ENCODE data around the gene NPM3. TPM values are rescaled to one million over a fixed set of nuclear protein-coding genes. Genes with fewer than 3 reads are reported as not detected.
"Not testable (repeated sequence)": the region's sequence is repeated elsewhere in the genome, so short reads cannot be mapped to it uniquely, and the experiment has no call there.

The NPM3 gene
- total RNA-seq, 2 donors from 2014 or later, result 13.1 to 13.8 TPM

DNA sequence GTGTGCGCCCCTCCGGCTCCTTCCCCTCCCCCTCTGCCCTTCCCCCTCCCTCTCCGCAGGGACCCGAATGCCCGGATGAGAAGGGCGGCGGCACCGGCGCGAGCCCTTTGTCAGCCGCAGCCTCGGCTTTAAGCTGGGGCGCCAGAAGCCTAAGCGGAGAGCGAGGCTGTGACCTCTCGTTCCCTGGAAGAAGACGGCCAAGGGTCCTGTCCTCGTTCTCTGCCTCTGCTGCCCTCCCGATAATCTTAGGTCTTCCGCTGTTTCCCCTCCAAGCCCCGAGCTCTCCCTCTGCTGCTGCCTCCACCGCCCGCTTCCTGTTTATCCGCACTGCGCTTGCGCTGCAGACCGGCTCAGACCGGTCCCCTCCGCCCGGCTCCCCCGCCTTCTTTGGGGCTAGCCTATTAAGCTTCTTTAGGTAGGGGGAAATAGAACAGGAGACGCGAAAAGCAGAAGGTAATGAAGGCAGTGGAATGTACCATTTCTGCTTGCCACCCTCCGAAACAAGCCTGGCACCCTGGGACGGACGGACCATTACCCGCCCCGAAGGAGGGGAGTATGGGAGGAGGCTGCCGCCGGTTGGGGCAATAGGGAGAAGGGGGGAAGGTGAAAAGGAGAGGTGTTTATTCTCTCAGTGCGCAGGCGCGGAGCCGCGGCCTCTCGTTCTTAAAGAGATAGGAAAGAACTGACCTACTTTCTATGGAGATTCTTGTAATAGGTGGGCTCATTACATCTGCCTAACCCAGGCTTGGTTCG is 35.0 kb upstream of the NPM3 start, which contains the start of gene OGA:
TSS of gene OGA (minus strand) at position 326 of the 753 bp plus-strand sequence. CDS start 422 bp downstream, outside the sequence.
- peak; percentile 93 to 98 (median 94) for DNase-seq
- no peaks in the 10 kb centered on the region for H3K9me3 ChIP-seq (ENCODE audit: control insufficient read depth, low read length, poor library complexity, severe bottlenecking)
- Mint-ChIP-seq H3K27me3 (no peaks in the 10 kb centered on the region), H3K27ac (peak within 1 kb of the TSS; percentile 89), H3K4me1 (peaks cover 49% of the 10 kb centered on the region), H3K36me3 (ENCODE audit: low read depth) (peaks cover 8% of the 10 kb centered on the region), H3K4me3 (peak within 1 kb of the TSS; percentile 94)
- ATAC-seq, result peak; percentile 92

DNA sequence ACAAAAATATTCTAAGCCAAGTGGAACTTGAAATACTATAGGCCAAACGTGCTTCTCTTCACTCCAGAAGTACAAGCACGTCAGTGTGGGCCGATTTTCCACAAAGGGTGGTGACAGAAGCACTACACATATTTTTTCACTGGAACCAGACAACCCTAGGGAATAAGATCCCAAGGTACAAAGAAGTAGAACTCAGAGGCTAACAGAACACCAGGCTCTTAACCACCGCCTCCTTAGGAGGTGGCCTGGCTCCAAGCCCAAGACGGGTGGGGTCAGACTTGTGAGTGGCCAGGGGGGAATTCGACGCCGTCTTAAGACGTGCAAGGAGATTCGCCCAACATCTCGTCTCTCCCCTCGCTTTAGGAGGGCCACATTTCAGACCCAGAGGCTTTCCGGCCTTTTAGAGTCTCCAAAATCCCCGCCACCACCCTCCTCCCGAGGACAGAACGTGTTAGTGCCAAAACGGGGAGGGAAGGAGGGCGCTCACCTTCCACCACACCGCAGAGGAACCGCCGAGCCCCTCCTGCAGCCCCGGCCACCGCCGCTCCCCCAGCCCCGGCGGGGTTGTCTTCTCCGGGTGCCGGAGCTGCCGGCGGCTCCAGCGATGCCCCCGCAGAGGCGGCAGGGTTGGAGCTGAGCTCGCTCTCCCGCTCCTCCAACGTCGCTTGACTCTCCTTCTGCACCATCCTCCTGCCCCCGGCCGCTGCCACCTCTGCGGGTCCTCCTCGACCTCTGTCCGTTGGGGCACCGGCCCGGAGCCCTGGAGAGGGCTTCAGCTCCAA is 34.3 kb upstream of the NPM3 start:
- H3K36me3 Mint-ChIP-seq (ENCODE audit: low read depth), result peaks cover 8% of the 10 kb centered on the region
- ATAC-seq (peak; percentile 1), DNase-seq (peak in 2 of 3 donors; percentile 19 to 27)
- H3K4me3 Mint-ChIP-seq, result peak overlapping the region; percentile 94
- H3K4me1 Mint-ChIP-seq, result peaks cover 50% of the 10 kb centered on the region
- H3K9me3 ChIP-seq (ENCODE audit: control insufficient read depth, low read length, poor library complexity, severe bottlenecking), result no peaks in the 10 kb centered on the region
- H3K27ac Mint-ChIP-seq, result peak overlapping the region; percentile 89
- no peaks in the 10 kb centered on the region for H3K27me3 Mint-ChIP-seq

DNA sequence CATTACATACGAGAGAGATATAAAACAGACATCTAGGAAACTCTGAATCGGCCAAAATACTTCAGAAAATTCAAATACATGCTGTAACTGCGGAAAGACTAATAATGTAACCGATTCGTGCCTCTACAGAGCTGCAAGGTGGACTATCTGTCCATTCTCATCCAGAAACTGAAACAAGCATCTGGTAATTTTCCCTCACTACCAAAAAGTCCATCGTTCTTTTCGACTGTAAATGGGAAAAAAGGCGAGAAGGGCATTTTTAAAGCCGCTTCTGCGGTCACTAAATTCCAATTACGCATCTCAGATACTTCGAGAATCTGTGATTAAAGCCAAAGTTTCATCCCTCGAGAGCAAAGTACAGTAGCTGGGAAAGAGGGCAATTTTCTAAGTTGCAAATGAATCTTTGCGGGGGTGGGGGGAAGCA is 33.7 kb upstream of the NPM3 start:
- no peaks in the 10 kb centered on the region for H3K9me3 ChIP-seq (ENCODE audit: control insufficient read depth, low read length, poor library complexity, severe bottlenecking)
- peaks cover 7% of the 10 kb centered on the region for H3K36me3 Mint-ChIP-seq (ENCODE audit: low read depth)
- DNase-seq (no peak), ATAC-seq (no peak)
- peak overlapping the region; percentile 89 for H3K27ac Mint-ChIP-seq
- H3K4me3 Mint-ChIP-seq, result peak overlapping the region; percentile 94
- peaks cover 44% of the 10 kb centered on the region for H3K4me1 Mint-ChIP-seq
- H3K27me3 Mint-ChIP-seq, result no peaks in the 10 kb centered on the region

DNA sequence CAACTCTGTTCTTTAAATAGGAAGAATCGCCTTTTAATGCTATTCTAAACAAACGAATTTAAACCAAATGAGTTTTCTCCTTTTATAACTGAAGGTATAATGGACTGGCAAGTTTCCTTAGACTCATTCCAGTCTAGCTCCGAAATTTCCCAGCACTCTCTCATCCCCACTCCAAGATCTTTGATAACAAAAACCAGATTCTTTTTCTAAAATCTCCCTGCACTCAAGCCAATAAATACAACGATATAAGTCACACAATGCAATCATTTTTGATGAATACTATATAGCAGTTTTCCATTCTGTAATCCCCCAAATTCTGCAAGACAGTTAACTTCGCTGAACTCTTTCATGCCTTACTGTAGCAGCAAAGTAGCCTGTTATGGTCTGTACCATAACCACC is 33.1 kb upstream of the NPM3 start:
- DNase-seq, result no peak
- Mint-ChIP-seq H3K4me3 (peak overlapping the region; percentile 94), H3K36me3 (ENCODE audit: low read depth) (peaks cover 4% of the 10 kb centered on the region), H3K27ac (peak overlapping the region; percentile 89), H3K27me3 (no peaks in the 10 kb centered on the region), H3K4me1 (peaks cover 39% of the 10 kb centered on the region)
- no peaks in the 10 kb centered on the region for H3K9me3 ChIP-seq (ENCODE audit: control insufficient read depth, low read length, poor library complexity, severe bottlenecking)
- no peak for ATAC-seq

DNA sequence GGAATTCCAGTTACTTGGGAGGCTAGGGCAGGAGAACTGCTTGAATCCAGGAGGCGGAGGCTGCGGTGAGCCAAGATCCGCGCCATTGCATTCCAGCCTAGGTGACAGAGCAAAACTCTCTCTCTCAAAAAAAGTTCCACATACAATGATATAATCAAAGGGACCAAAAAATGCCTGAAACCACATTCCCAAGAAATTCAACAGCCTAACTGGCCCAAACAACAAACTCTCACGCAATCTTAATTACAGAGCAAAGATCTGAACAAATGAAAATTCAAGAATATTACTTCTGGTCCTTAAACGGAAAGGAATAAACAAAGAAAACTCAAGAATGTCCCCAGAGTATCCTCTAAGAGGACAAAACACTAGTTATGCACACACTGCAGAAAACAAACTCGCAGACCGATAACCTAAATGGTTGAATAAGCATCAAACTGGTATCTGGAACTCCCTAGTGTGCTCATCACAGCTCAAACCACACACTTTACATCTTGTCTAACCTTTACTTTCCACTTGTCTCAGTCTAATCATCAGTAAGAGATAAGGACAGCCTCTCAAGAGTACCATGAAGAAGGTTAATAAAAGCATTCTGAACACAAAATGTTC is 31.3 kb upstream of the NPM3 start:
- peaks cover 2% of the 10 kb centered on the region for H3K36me3 Mint-ChIP-seq (ENCODE audit: low read depth)
- peak overlapping the region; percentile 94 for H3K4me3 Mint-ChIP-seq
- H3K27ac Mint-ChIP-seq, result peak overlapping the region; percentile 89
- ATAC-seq (no peak), DNase-seq (no peak)
- no peaks in the 10 kb centered on the region for H3K9me3 ChIP-seq (ENCODE audit: control insufficient read depth, low read length, poor library complexity, severe bottlenecking)
- H3K27me3 Mint-ChIP-seq, result no peaks in the 10 kb centered on the region
- H3K4me1 Mint-ChIP-seq, result peaks cover 40% of the 10 kb centered on the region

DNA sequence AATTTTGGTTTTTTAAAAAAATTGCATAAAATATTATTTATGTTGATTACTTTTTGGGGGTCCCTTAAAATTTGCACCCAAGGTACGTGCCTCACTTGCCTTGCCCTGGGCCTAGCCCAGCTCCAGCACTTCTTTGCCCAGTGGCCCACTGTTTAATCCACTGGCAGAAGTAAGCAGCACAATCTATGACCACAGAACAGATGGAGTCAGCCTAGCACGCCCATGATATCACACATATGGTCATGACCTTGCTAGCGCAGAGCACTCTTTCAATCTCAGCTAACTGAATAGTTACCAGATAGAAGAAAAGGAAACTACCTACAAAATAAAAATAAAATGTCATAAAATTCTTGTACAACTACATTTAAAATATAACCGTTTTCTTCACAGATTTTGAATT is 29.4 kb upstream of the NPM3 start:
- H3K27me3 Mint-ChIP-seq, result no peaks in the 10 kb centered on the region
- ATAC-seq (no peak), DNase-seq (no peak)
- H3K36me3 Mint-ChIP-seq (ENCODE audit: low read depth), result no peaks in the 10 kb centered on the region
- H3K4me1 Mint-ChIP-seq, result peaks cover 30% of the 10 kb centered on the region
- no peak overlapping the region for H3K4me3 Mint-ChIP-seq
- no peak overlapping the region for H3K27ac Mint-ChIP-seq
- H3K9me3 ChIP-seq (ENCODE audit: control insufficient read depth, low read length, poor library complexity, severe bottlenecking), result no peaks in the 10 kb centered on the region

DNA sequence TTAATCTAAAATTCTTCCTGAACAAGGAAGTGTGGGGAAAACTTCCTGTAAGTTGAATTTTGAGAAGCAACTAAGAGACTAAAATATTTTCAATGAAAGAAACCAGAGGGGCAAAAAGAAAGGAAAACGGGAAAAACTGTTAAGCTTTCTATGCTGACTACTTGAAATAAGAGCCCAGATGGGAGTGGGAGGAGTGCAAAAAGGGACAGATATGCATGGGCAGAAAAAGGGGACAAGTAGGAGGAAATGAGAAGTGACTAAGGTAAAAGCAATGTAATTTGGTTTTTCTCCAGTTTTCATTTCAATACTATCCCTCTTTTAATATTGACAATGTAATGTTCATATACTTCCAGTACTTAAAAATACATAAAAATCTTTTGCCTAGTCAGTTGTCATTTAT is 23.9 kb upstream of the NPM3 start:
- no peaks in the 10 kb centered on the region for H3K9me3 ChIP-seq (ENCODE audit: control insufficient read depth, low read length, poor library complexity, severe bottlenecking)
- Mint-ChIP-seq H3K4me1 (peaks cover 14% of the 10 kb centered on the region), H3K27me3 (no peaks in the 10 kb centered on the region), H3K4me3 (no peak overlapping the region), H3K36me3 (ENCODE audit: low read depth) (peaks cover 3% of the 10 kb centered on the region), H3K27ac (peak overlapping the region; percentile 2)
- ATAC-seq (no peak), DNase-seq (no peak)

DNA sequence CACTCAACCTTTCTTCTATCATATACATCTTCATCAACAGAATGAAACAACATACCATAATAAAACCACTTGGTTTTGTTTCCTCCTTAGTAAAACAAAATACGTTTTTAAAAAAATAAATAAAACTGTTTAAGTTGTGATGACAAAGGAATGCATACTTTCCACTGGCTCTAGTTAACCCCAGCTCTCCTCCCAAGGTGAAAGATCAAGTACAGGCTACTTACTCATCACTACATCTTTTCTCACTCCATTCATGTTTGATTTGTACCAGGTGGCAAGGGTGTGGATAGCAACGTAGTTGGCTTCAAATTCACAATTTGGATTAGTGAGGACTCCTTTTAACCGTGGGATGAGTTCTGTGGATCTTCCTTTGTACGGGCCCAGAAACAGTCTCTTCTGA is 20.3 kb upstream of the NPM3 start:
- DNase-seq (no peak), ATAC-seq (no peak)
- H3K27me3 Mint-ChIP-seq, result no peaks in the 10 kb centered on the region
- peaks cover 8% of the 10 kb centered on the region for H3K36me3 Mint-ChIP-seq (ENCODE audit: low read depth)
- H3K4me3 Mint-ChIP-seq, result no peak overlapping the region
- peaks cover 26% of the 10 kb centered on the region for H3K4me1 Mint-ChIP-seq
- no peak overlapping the region for H3K27ac Mint-ChIP-seq
- H3K9me3 ChIP-seq (ENCODE audit: control insufficient read depth, low read length, poor library complexity, severe bottlenecking), result no peaks in the 10 kb centered on the region

DNA sequence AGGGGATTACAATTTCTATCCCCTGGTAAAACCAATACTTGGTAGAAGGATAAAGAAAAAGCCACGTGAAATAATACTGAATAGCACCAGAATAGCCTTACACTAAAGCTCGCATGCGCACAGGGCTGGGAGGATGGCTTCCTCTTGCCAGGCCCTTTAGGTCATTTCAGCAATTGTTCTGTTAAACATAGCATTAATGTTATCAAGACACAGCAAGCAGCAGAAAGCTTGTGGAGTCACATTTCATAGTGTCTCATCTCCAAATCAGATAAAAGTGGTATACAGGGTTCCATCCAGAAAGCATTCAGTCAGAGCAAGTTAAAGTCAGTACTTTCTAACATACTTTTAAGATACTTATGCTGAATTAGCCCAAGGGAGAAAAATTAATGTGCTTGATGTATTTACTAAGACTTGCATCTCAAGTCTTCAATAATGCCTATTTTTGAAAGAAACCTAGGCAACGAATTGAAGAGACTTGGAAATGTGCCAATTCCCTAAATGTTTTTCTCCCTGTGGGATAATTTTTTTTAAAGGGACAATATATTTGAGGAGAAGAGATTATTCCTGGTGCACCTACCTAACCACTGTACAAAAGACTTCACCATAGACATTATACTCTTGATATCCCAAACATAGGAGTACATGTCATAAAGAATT is 14.3 kb upstream of the NPM3 start:
- Mint-ChIP-seq H3K4me1 (peaks cover 23% of the 10 kb centered on the region), H3K27me3 (no peaks in the 10 kb centered on the region), H3K27ac (no peak overlapping the region), H3K4me3 (no peak overlapping the region), H3K36me3 (ENCODE audit: low read depth) (peaks cover 8% of the 10 kb centered on the region)
- DNase-seq (no peak), ATAC-seq (no peak)
- no peaks in the 10 kb centered on the region for H3K9me3 ChIP-seq (ENCODE audit: control insufficient read depth, low read length, poor library complexity, severe bottlenecking)

DNA sequence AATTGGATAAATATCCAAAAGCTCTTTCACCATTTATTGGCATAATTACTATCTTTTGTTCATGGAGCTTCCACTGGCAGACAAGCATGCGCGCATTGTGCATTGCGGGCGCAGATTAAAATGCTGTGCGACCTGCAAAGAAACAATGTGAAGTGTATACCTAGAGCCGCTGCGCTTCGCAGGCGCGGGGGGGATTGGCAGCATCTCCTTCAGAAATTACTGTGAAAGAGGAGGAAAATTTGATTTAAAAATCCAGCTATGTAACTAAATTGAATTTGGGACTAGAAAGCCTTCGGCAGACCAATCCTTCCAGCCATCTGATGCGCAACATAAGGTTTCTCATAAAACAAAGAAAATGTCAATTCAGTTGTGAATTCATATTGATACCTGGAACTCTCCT is 10.3 kb upstream of the NPM3 start:
- H3K4me1 Mint-ChIP-seq, result peaks cover 5% of the 10 kb centered on the region
- no peak overlapping the region for H3K27ac Mint-ChIP-seq
- H3K36me3 Mint-ChIP-seq (ENCODE audit: low read depth), result peaks cover 2% of the 10 kb centered on the region

DNA sequence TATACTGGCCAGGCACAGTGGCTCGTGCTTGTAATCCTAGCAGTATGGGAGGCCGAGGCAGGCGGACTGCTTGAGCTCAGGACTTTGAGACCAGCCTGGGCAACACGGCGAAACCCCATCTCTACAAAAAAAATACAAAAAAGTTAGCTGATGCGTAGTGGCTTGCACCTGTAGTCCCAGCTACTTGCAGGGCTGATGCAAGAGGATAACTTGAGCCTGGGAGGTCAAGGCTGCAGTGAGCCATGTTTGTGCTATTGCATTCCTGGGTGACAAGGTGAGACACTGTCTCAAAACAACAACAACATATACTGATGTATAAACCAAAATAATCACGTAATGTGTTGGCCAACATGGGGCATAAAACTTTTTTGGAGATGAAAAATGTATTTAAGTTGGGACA is 6.4 kb upstream of the NPM3 start:
- DNase-seq (no peak), ATAC-seq (no peak)
- Mint-ChIP-seq H3K27ac (no peak overlapping the region), H3K4me1 (peaks cover 10% of the 10 kb centered on the region), H3K27me3 (no peaks in the 10 kb centered on the region), H3K4me3 (no peak overlapping the region), H3K36me3 (ENCODE audit: low read depth) (peaks cover 5% of the 10 kb centered on the region)
- no peaks in the 10 kb centered on the region for H3K9me3 ChIP-seq (ENCODE audit: control insufficient read depth, low read length, poor library complexity, severe bottlenecking)

More for the DNA sequence above, 10.3 kb upstream of the NPM3 start:
- no peaks in the 10 kb centered on the region for H3K9me3 ChIP-seq (ENCODE audit: control insufficient read depth, low read length, poor library complexity, severe bottlenecking)
- ATAC-seq, result no peak
- Mint-ChIP-seq H3K4me3 (no peak overlapping the region), H3K27me3 (no peaks in the 10 kb centered on the region)
- no peak for DNase-seq

DNA sequence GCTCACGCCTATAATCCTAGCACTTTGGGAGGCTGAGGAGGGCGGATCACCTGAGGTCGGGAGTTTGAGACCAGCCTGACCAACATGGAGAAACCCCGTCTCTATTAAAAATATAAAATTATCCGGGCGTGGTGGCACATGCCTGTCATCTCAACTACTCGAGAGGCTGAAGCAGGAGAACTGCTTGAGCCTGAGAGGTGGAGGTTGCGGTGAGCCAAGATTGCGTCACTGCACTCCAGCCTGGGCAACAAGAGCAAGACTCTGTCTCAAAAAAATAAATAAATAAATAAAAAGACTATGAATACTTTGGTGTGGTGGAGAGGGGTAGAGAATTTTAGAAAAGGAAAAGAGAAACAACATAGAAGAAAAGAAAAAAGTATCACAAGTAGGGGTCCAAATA is 6.0 kb upstream of the NPM3 start:
- H3K4me1 Mint-ChIP-seq, result peaks cover 14% of the 10 kb centered on the region
- H3K36me3 Mint-ChIP-seq (ENCODE audit: low read depth); H3K27me3 Mint-ChIP-seq; ATAC-seq; DNase-seq; H3K27ac Mint-ChIP-seq; H3K9me3 ChIP-seq (ENCODE audit: control insufficient read depth, low read length, poor library complexity, severe bottlenecking); H3K4me3 Mint-ChIP-seq: not testable (repeated sequence)

DNA sequence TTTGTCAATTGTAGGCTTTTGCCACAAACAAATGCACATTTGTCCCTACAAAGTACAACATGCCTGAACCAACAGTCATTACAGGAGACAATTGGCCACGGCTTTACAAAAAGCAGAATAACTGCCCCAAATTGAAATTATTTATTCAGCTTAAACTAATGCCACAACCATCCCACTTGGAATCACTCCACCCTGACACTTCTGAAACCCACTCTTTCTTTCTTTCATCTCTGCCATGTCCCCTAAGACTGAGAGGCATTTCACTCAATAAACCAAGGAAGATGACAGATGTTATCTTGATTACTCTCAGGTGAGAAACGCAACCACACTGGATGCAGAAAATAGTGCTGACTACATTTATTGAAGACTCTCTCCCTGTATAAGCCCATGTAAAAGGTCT is 2.6 kb upstream of the NPM3 start:
- no peaks in the 10 kb centered on the region for H3K9me3 ChIP-seq (ENCODE audit: control insufficient read depth, low read length, poor library complexity, severe bottlenecking)
- Mint-ChIP-seq H3K4me3 (no peak overlapping the region), H3K27ac (no peak overlapping the region), H3K36me3 (ENCODE audit: low read depth) (peaks cover 5% of the 10 kb centered on the region), H3K27me3 (no peaks in the 10 kb centered on the region), H3K4me1 (peaks cover 38% of the 10 kb centered on the region)
- ATAC-seq (no peak), DNase-seq (no peak)

Data from T-helper 17 cell (primary cell).